ENCODE measurements around the gene BID. TPM values are rescaled to one million over a fixed set of nuclear protein-coding genes. Genes with fewer than 3 reads are reported as not detected.

The BID gene
- total and polyA plus RNA-seq, 2 of the 4 experiments (the other 2 are of a cell fraction): 69.5 to 240 TPM

GRCh38 chr22:17769716-17770082 is 4.6 kb downstream of the BID start:
- Histone ChIP-seq H2BK5ac (ENCODE audit: low read depth, low read length, poor library complexity, severe bottlenecking) (no peak overlapping the region), H2BK20ac (ENCODE audit: low read depth, low read length) (no peak overlapping the region), H3K4ac (ENCODE audit: low read depth, low read length) (no peak overlapping the region), H4K20me1 (ENCODE audit: insufficient read depth, low read length) (peaks cover 64% of the 10 kb centered on the region), H3K27ac (ENCODE audit: insufficient read depth, low read length) (no peak overlapping the region), H3K27me3 (ENCODE audit: control insufficient read depth, insufficient read depth, low read length) (no peaks in the 10 kb centered on the region), H2BK120ac (ENCODE audit: low read depth, low read length) (no peak overlapping the region), H3K4me3 (ENCODE audit: insufficient read depth, low read depth, low read length) (no peak overlapping the region), H4K5ac (ENCODE audit: low read depth, low read length) (no peak overlapping the region), H3K9me3 (ENCODE audit: control insufficient read depth, insufficient read depth, low read length) (no peaks in the 10 kb centered on the region), H2AFZ (replicated peaks; ENCODE audit: low read length, poor library complexity) (no peak overlapping the region), H3K4me2 (ENCODE audit: low read depth, low read length) (no peak overlapping the region), H3K23ac (ENCODE audit: low read depth, low read length) (no peak overlapping the region), H2BK15ac (ENCODE audit: low read depth, low read length) (no peak overlapping the region), H3K18ac (ENCODE audit: low read depth, low read length) (no peak overlapping the region), H3K56ac (ENCODE audit: extremely low read depth, insufficient read depth, low read length) (no peak overlapping the region), H3K9ac (ENCODE audit: low read depth, low read length) (no peak overlapping the region), H3K36me3 (ENCODE audit: control insufficient read depth, insufficient read depth, low read length) (no peaks in the 10 kb centered on the region), H2AK5ac (ENCODE audit: low read depth, low read length) (no peak overlapping the region), H4K8ac (ENCODE audit: low read depth in 2 of 2, low read length in 2 of 2) (no peak overlapping the region), H4K91ac (ENCODE audit: insufficient read depth, low read depth, low read length) (no peak overlapping the region), H3K14ac (replicated peaks; ENCODE audit: low read depth, low read length) (no peak overlapping the region), H3K9me1 (ENCODE audit: insufficient read depth, low read length) (peaks cover 18% of the 10 kb centered on the region; the same call in 1 of the 2 replicates), H3K4me1 (ENCODE audit: control insufficient read depth, insufficient read depth, low read length) (peaks cover 15% of the 10 kb centered on the region), H3K79me1 (ENCODE audit: low read depth in 1 of 2, low read length in 2 of 2) (peaks cover 24 to 62% of the 10 kb centered on the region in 2 experiments), H2AK9ac (replicated peaks; ENCODE audit: low read depth, low read length, poor library complexity) (no peak overlapping the region)
- 98% methylated on average over 5 of the region's 9 CpGs; no CpG with 5 or more reads in 1 of the 2 experiments for WGBS, 2 experiments (ENCODE audit: extremely low coverage in 2 of 2, insufficient read length in 1 of 2)
- BruUV-seq (replicated peaks): no TSS peak
- ChIA-PET CTCF (no interaction called here), POLR2A (ENCODE audit: unreplicated experiment) (no interaction called here)
- in situ Hi-C loops (cut with MboI; ENCODE audit: low sequenced_read_pairs): loop anchor here (5.0 kb wide), 1 partner anchor 37 kb away; no protein-coding TSS in a partner anchor
- no peak for DNase-seq
- intact Hi-C loops (cut with micrococcal nuclease): no loop called here
- TF ChIP-seq MXI1 (IDR thresholded peaks at IDR 0.05; ENCODE audit: borderline replicate concordance, low read depth, low read length): no peak
- no peak for TF ChIP-seq RCOR1 (IDR thresholded peaks at IDR 0.05; ENCODE audit: insufficient replicate concordance, low read length)
- no peak for TF ChIP-seq CTCF (conservative IDR thresholded peaks at IDR 0.05; ENCODE audit: low read depth, low read length)
- no peak for TF ChIP-seq SMC3 (IDR thresholded peaks at IDR 0.05; ENCODE audit: low read depth, low read length)
- no peak for TF ChIP-seq FOS (IDR thresholded peaks at IDR 0.05; ENCODE audit: low read depth, low read length)
- TF ChIP-seq CHD1 (IDR thresholded peaks at IDR 0.05; ENCODE audit: low read depth, low read length): no peak
- dilution Hi-C loops (cut with HindIII; ENCODE audit: low sequenced_read_pairs, unreplicated experiment): no loop called here
- ATAC-seq (ENCODE audit: low read depth): no peak
